NCI-H510A (cell line): ENCODE measurements around the gene CENPP.

Source experiments
- DNase-seq: peaks from one replicate; lab custom pipeline; 2025; lab: John Stamatoyannopoulos, UW

Gene CENPP

DNA sequence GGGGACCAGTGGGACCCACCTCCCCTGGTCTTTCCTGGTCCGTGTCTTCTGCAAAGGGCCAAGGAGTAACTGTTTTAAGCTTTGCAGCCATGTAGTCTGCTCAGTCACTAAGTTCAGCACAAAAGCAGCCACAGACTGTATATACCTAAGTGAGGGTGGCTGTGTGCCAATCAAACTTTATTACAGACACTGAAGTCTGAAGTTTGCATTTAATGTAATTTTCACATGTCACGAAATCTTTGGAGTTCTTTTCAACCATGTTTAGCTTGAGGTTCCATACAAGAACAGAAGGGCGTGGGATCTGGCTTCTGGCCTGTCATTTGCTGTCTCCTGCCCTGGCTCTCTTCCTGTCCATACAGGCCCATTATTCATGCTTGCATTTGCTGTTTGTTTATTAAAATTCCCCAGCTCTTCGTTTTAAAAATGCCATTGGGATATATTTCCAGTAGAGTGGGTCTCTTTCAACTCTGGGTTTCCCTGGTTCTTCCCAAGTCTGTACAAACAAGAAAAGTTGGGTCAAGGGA, 274.2 kb downstream of the CENPP start:
- no peak for DNase-seq

DNA sequence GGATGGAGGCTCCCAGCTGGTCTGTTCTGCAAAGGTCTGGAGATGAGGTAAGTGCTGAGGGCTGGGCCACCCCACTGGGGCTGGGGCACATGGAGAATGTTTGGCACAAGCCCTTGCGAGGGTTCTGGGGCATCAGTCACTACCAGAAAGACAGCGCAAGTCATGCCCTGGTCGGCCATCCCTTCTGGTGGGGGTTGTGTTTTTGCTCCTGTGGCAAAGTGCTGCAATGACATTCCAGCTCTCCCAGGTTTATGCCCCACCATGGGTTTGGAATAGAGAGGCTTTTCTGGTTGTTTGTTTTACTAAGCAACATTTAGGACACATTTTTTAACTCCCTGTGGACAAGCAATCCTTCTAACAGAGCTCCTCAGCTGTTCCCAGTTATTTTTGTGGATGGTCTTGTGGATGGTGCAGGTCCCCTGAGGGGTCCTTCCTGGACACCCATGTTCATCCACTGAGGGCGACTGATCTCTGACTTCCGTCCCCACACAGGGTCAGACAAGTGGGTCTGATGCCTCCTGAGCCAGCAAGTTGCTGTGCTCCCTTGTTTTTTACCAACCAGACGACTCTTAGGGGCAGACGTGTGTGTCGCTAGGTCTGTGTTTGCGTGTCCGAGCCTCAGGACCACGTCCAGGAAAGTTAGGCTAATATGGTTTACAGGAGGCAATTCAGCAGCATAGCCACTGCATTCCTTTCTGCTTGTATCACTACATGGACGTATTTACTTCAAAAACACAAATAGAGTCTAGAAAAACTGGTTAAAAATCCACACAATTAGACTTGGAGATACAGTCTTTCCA, 274.9 kb downstream of the CENPP start:
- no peak for DNase-seq

DNA sequence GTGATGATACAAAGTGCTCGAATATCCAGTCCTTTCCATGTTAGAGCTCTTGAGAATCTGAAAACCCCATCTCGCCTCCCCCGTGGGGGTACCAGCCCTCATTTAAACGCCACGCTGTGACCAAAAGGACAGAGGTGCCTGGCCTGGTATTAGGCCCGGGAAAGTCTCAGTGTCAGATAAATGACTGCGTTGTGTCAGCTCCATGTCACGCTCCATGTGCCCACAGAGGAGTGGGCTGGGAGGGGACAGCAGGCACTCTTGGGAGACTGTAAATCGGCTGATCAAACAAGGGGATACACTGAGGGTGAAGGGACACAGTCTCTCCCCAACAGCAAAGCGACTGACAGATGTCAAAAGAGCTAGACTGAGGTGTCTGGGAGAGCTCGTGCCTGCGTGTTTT, 275.7 kb downstream of the CENPP start:
- DNase-seq, result no peak

DNA sequence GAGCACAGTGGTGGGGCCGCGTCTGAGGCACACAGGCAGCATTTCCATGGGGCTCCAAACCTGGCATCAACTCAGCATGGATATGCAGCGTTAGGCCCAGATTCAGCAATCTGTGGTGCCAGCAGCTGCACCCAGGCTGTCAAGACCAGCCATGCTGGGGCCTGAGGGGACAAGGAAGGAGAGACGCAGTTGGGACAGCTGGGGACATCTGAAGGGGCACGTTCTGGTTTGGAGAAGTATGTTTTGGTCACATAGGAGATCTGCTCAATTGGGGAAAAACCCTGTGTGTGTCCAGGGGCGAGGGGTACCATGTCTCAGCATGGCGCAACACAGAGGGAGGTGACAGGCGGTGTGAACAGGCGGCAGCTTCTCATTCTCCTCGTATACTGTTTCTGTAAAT, 276.7 kb downstream of the CENPP start:
- no peak for DNase-seq

DNA sequence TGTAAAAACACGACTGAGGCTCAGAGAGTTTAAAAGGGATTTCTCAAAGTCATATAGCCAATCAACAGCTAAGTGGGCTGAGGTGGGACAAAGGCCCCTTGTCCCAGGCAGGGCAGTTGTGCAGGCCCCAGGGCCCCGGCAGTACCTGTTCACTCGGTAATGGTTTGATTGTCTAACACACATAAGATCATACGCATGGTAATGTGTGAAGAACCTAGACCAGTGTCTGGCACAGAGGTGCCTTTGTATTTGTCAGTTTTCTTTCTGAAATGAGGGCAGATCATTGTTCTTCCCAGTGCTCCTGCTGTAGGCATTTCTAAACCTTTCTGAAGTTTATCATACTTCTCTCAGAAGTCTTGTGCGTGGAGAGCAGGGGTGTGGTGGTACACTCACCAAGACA, 277.3 kb downstream of the CENPP start:
- no peak for DNase-seq

DNA sequence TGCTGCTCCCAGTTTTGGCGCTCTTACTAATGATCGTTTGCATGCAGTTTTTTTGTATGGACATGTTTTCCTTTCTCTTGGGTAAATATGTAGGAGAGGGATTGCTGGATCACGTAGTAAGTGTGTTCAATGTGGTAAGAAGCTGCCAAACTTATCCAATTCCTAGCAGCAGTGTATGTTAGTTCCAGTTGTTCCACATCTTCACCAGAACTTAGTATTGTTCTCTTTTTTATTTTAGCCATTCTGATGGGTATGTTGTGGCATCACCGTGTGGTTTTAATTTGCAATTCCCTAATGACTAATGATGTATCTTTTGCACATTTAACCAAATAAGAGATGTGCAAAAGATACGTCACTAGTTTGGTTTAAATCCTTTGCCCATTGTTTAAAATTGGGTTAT, 278.2 kb downstream of the CENPP start:
- DNase-seq, result no peak

DNA sequence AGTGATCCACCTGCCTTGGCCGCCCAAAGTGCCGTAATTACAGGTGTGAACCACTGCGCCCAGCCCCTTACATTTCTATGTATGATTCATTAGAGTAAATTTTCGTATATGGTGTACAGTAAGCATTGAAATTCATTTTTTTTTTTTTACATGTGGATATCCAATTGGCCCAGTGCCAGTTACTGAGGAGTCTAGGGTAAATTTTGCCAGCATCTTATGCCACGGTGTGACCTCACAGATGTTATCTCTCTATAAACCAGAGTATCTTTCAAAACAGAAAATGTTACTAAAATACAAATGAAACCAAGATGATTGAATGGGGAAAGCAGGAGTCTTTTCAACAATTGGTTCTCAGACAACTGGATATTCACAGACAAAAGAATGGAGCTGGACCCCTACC, 279.5 kb downstream of the CENPP start:
- DNase-seq, result no peak

DNA sequence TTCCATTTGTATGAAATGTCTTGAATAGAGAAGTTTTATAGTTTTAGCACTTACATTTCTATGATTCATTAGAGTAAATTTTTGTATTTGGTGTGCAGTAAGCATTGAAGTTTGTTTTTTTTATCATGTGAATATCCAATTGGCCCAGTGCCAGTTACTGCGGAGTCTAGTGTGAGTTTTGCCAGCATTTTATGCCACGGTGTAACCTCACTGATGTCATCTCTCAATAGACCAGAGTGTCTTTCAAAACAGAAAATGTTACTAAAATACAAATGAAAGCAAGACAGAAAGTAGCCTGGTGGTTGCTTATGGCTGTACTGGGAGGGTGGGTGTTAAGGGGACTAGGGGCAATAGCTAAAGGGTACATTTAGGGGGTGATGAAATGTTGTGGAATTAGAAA, 281.3 kb downstream of the CENPP start:
- DNase-seq, result no peak

DNA sequence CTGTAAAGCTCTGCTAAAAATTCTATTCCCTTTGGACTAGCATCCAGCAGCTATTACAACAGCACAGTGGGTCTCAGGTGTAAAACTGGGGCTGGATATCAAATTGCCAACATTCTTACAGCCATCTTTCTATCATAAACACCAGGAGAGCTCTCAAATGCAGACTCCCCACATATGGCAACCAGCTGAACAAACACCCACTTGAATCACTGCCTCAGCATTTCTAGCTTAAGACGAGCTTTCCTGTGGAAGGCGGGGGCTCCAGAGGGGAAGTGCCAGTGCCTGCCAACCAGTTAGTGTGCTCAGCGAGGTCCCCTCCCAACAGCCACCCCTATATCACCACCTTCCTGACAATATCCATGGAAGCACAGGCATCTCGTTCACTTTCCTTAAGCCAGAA, 282.0 kb downstream of the CENPP start:
- DNase-seq, result peak; percentile 86

DNA sequence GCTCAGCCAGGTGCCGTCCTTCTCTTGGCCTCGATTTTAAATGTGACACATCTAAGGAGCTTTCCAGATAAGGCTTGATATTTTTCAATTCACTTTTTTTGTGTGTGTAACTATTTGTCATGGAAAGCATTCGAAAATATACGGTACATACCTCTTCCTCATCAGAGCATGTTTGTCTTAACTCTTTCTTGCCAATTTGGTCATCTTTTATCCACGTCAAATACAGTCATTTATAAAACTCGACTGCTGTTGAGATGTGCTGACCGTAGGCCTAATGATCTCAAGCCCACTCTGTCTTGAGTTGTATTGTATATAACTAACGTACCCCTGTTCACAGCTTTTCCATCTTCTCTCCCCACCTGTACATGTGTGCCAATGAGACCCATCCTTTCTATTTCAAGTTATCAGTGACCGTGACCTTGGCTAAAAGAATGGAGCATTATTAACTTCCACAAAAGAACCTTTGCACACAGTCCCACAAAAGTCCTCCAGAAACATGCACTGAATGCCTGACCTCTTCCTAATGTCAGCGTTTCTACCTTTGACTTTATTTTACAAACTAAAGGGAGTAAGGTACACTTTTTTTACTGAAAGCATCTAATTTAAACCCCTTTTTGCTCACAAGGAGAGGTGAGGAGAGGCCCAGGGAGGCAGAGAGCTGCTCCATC, 282.6 kb downstream of the CENPP start:
- no peak for DNase-seq

DNA sequence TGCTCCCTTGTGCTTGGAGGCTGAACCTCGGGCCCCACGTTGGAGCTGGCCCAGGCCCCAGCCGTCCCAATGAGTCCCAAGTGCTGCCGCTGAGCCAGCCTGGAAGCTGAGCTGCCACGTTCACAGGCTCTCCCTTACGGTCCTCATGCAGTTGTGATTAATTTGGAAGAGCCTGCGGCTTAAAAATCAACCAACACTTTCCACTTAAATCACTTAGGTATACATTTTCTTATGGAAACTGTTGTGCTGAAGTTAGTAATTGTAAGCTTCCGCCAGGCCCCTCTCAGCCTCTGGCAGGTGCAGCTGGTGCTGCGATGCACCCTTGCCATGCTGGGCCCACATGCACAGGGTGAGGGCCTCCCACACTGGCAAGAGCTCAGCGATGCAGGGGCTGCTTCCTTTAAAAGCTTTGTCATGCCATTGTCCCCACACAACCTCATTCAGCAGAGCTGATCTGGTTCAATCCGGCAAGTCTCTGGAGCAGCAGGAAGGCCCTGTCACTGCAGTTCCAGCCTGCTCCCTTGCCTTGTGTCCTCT, 283.2 kb downstream of the CENPP start:
- DNase-seq, result peak; percentile 80

- no peak for DNase-seq
These were observed 285.0 kb downstream of the CENPP start for GRCh38 chr9:92610470-92611420.

GRCh38 chr9:92611621-92612285, 286.0 kb downstream of the CENPP start:
- DNase-seq, result no peak

- DNase-seq, result no peak
These were observed 286.5 kb downstream of the CENPP start for GRCh38 chr9:92612292-92612691.

DNA sequence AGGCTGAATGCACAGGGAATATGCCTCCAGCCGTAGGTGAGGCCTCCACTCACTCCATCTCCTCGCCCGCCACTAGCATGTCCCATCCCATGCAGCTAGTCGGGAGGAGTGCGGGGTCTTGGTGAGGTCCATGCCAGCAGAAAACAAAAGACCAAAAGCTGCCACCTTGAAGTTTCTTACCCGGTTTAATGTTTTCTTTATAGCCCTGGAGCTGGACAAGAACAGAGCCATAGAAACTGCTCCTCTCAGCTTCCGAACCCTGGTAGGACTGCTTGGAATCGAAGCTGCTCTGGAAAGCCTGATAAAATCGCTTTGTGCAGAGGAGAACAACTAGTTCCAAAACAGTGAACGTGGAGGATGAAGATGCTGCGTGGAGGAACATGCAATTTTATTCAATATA, 287.1 kb downstream of the CENPP start:
- no peak for DNase-seq

DNA sequence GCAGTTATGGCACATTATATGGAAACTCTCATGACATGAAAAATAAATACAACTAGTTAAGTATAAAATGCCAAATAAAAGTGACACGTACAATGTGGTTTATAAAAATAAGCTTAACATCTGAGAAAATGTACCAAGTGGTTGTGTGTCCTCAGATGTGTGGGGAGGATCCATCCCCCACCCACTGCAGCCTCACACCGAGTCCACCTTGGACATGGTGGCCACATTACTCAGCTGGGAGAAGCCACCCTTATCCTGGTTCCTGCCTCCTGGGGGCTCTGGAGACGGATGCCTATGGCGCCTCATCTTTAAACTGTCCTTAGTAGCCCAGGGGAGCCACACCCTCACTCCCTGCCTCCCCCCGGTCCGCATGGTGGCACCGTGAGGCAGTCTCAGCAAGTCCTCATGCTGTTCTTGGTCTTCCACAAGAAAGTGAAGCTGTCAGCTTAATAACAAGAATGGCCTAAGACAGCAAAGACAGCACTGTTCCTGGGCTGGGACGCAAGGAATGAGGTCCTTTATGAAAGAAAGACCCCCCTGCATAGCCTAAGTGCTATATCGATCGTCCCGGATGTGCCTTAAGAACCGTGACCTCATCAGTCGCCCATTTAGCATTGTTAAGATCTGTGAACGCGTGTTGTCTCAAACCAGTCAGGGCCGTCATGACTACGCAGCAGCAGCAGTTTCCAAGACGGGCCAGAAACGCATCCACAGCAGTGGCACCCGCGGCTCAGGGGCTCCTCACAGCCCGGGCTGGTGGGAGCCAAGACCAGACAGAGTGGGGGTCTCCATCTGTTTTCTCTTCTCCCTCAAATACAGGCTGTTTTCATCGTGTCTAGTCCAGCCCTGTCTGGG, 287.7 kb downstream of the CENPP start:
- no peak for DNase-seq

DNA sequence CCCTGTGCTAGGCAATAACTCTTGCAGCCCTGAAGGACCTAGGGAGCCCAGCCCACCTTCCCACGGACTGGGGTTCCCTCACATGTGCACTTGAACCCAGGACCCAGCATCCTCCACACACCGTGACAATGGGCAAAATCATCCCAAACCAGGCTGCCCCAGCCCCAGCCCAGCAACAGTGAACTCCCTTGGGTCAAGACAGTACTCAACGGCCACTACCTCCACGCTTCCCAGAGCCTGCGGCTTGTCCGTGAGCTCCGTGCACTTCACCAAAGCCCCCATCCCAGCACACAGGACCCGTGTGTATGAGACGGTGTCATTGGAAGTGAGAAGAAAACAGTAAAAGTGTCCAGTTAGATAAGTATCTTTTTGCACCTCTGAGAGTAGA, 288.4 kb downstream of the CENPP start:
- DNase-seq, result no peak

GRCh38 chr9:92614763-92615461, 289.2 kb downstream of the CENPP start:
- DNase-seq, result no peak

- no peak for DNase-seq
These were observed 290.0 kb downstream of the CENPP start for GRCh38 chr9:92615790-92616189.

GRCh38 chr9:92616199-92616641, 290.5 kb downstream of the CENPP start:
- DNase-seq, result no peak
